GM13977 (cell line): Measurements from ENCODE around the gene ZNF256.

Experiments
- DNase-seq: peaks from one replicate; pipeline ENCODE4 v3.0.0; 2012; ENCODE audit warnings: low spot score
- CTCF ChIP-seq: IDR thresholded peaks from 2 replicates; pipeline ENCODE4 v1.5.1; 2012; ENCODE audit warnings: mild to moderate bottlenecking, control low read depth; ENCODE audit not compliant: insufficient read depth; ENCODE audit errors: extremely low read depth, missing control alignments
- in situ Hi-C: fragments of 300-500 bp; cut with MboI; formaldehyde crosslinking; loops from one replicate; pipeline ENCODE4 v1.12.0; 2022; ENCODE audit warnings: low sequenced_read_pairs, low pct_unique_long_range_greater_than_20kb, mixed read lengths, inconsistent platforms; ENCODE audit not compliant: unreplicated experiment

The ZNF256 gene

GRCh38 chr19:57947419-57948134 is at the start of gene ZNF256:
Gene ZNF256 (minus strand): TSS chr19:57947706. CDS start chr19:57947474, 232 bp downstream.
- peak; percentile 57 for TF ChIP-seq CTCF
- DNase-seq, result peak; percentile 93
- in situ Hi-C loops, result no loop called here

- in situ Hi-C loops, result no loop called here
- no peak for TF ChIP-seq CTCF
- no peak for DNase-seq
Measured at GRCh38 chr19:57992841-57993240, 45.3 kb upstream of the ZNF256 start.

- DNase-seq, result no peak
- in situ Hi-C loops, result no loop called here
- no peak for TF ChIP-seq CTCF
Measured at GRCh38 chr19:57978586-57979289, 31.2 kb upstream of the ZNF256 start.

GRCh38 chr19:57974434-57974833 is 26.9 kb upstream of the ZNF256 start, which contains the start of gene C19orf18:
Gene C19orf18 (minus strand): TSS chr19:57974534. CDS start chr19:57974432, 102 bp downstream.
- in situ Hi-C loops, result no loop called here
- no peak for DNase-seq
- TF ChIP-seq CTCF, result no peak

- no peak for TF ChIP-seq CTCF
- no peak for DNase-seq
- in situ Hi-C loops, result no loop called here
Measured at GRCh38 chr19:57964761-57965160, 17.3 kb upstream of the ZNF256 start.

GRCh38 chr19:57961785-57962184 is 14.3 kb upstream of the ZNF256 start:
- in situ Hi-C loops, result no loop called here
- DNase-seq, result no peak
- no peak for TF ChIP-seq CTCF
